AG08396 (cell line): ENCODE measurements around the gene METTL13.

Source experiments
- DNase-seq: peaks from one replicate; pipeline ENCODE4 v3.0.0; 2012; ENCODE audit warnings: low spot score, mixed read lengths

Gene METTL13

GRCh38 chr1:171781176-171781875, at the start of gene METTL13:
METTL13 (plus strand) TSS chr1:171781660; CDS start chr1:171781968, 308 bp downstream.
- peak; percentile 96 for DNase-seq

- no peak for DNase-seq
Observed at GRCh38 chr1:171736196-171736595, 45.3 kb upstream of the METTL13 start.

- no peak for DNase-seq
Observed at GRCh38 chr1:171738911-171739310, 42.5 kb upstream of the METTL13 start.

GRCh38 chr1:171739656-171740055, 41.8 kb upstream of the METTL13 start:
- DNase-seq, result no peak

GRCh38 chr1:171740356-171740863, 41.0 kb upstream of the METTL13 start:
- no peak for DNase-seq

GRCh38 chr1:171740987-171741871, 40.2 kb upstream of the METTL13 start:
- peak; percentile 30 for DNase-seq

GRCh38 chr1:171741872-171742576, 39.4 kb upstream of the METTL13 start, which contains the start of gene VAMP4:
VAMP4 (minus strand) TSS chr1:171742065; CDS start chr1:171738414, 3,651 bp downstream.
- peak; percentile 87 for DNase-seq

GRCh38 chr1:171742577-171742922, 38.9 kb upstream of the METTL13 start:
- no peak for DNase-seq

- DNase-seq, result peak; percentile 52
Observed at GRCh38 chr1:171743081-171743870, 38.2 kb upstream of the METTL13 start.

GRCh38 chr1:171744986-171745385, 36.5 kb upstream of the METTL13 start:
- DNase-seq, result no peak

GRCh38 chr1:171748651-171749050, 32.8 kb upstream of the METTL13 start:
- no peak for DNase-seq

GRCh38 chr1:171751221-171751620, 30.2 kb upstream of the METTL13 start:
- no peak for DNase-seq

GRCh38 chr1:171753182-171753581, 28.3 kb upstream of the METTL13 start:
- DNase-seq, result no peak

GRCh38 chr1:171753685-171754352, 27.6 kb upstream of the METTL13 start:
- DNase-seq, result no peak

GRCh38 chr1:171754353-171754705, 27.1 kb upstream of the METTL13 start:
- DNase-seq, result peak; percentile 85

GRCh38 chr1:171754971-171755370, 26.5 kb upstream of the METTL13 start:
- DNase-seq, result no peak

GRCh38 chr1:171756856-171757255, 24.6 kb upstream of the METTL13 start:
- no peak for DNase-seq

- no peak for DNase-seq
Observed at GRCh38 chr1:171758011-171758410, 23.4 kb upstream of the METTL13 start.

- no peak for DNase-seq
Observed at GRCh38 chr1:171762143-171762563, 19.3 kb upstream of the METTL13 start.

- DNase-seq, result no peak
Observed at GRCh38 chr1:171763764-171764163, 17.7 kb upstream of the METTL13 start.

GRCh38 chr1:171769171-171769570, 12.3 kb upstream of the METTL13 start:
- no peak for DNase-seq
